Measurements from ENCODE around the gene TTLL11.

The TTLL11 gene

GRCh38 chr9:122127396-122127798, 34.3 kb upstream of the TTLL11 start:
- Histone ChIP-seq H3F3A (ENCODE audit: low read depth) (no peaks in the 10 kb centered on the region), H3K4me2 (ENCODE audit: low read depth, low read length, poor library complexity, severe bottlenecking) (no peak overlapping the region), H3K9ac (ENCODE audit: low read depth, low read length, poor library complexity, severe bottlenecking) (no peak overlapping the region), H3K79me2 (ENCODE audit: insufficient read depth, low read length) (no peaks in the 10 kb centered on the region), H3K4me1 (ENCODE audit: insufficient read depth, low read length, poor library complexity, severe bottlenecking) (peaks cover 7% of the 10 kb centered on the region), H4K20me1 (ENCODE audit: insufficient read depth, low read length, poor library complexity, severe bottlenecking) (no peaks in the 10 kb centered on the region), H3K4me3 (ENCODE audit: low read length, poor library complexity, severe bottlenecking) (no peak overlapping the region), H3K27me3 (ENCODE audit: insufficient read depth, low read length, poor library complexity, severe bottlenecking) (no peaks in the 10 kb centered on the region), H2AFZ (ENCODE audit: low read length) (no peak overlapping the region), H3K9me3 (ENCODE audit: insufficient read depth, low read depth, low read length) (no peaks in the 10 kb centered on the region), H3K36me3 (ENCODE audit: insufficient read depth, low read length) (no peaks in the 10 kb centered on the region), H3K9me2 (replicated peaks; ENCODE audit: low read depth, low read length) (no peaks in the 10 kb centered on the region)
- no peak for TF ChIP-seq EZH2phosphoT487 (IDR thresholded peaks at IDR 0.05; ENCODE audit: borderline replicate concordance)
- TF ChIP-seq, protein P1, sequence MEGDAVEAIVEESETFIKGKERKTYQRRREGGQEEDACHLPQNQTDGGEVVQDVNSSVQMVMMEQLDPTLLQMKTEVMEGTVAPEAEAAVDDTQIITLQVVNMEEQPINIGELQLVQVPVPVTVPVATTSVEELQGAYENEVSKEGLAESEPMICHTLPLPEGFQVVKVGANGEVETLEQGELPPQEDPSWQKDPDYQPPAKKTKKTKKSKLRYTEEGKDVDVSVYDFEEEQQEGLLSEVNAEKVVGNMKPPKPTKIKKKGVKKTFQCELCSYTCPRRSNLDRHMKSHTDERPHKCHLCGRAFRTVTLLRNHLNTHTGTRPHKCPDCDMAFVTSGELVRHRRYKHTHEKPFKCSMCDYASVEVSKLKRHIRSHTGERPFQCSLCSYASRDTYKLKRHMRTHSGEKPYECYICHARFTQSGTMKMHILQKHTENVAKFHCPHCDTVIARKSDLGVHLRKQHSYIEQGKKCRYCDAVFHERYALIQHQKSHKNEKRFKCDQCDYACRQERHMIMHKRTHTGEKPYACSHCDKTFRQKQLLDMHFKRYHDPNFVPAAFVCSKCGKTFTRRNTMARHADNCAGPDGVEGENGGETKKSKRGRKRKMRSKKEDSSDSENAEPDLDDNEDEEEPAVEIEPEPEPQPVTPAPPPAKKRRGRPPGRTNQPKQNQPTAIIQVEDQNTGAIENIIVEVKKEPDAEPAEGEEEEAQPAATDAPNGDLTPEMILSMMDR (conservative IDR thresholded peaks at IDR 0.05; ENCODE audit: low read length), result no peak; the same call in 1 of the 2 replicates

GRCh38 chr9:122126331-122127261, 33.5 kb upstream of the TTLL11 start:
- Histone ChIP-seq H3K27me3 (ENCODE audit: insufficient read depth, low read length, poor library complexity, severe bottlenecking) (no peaks in the 10 kb centered on the region), H3K4me2 (ENCODE audit: low read depth, low read length, poor library complexity, severe bottlenecking) (no peak overlapping the region), H3K4me3 (ENCODE audit: low read length, poor library complexity, severe bottlenecking) (no peak overlapping the region), H3K9ac (ENCODE audit: low read depth, low read length, poor library complexity, severe bottlenecking) (no peak overlapping the region), H3K9me2 (replicated peaks; ENCODE audit: low read depth, low read length) (no peaks in the 10 kb centered on the region), H3K36me3 (ENCODE audit: insufficient read depth, low read length) (no peaks in the 10 kb centered on the region), H3K4me1 (ENCODE audit: insufficient read depth, low read length, poor library complexity, severe bottlenecking) (peaks cover 7% of the 10 kb centered on the region), H2AFZ (ENCODE audit: low read length) (no peak overlapping the region), H3K9me3 (ENCODE audit: insufficient read depth, low read depth, low read length) (no peaks in the 10 kb centered on the region), H3K79me2 (ENCODE audit: insufficient read depth, low read length) (no peaks in the 10 kb centered on the region), H4K20me1 (ENCODE audit: insufficient read depth, low read length, poor library complexity, severe bottlenecking) (no peaks in the 10 kb centered on the region), H3F3A (ENCODE audit: low read depth) (no peaks in the 10 kb centered on the region)
- TF ChIP-seq EZH2phosphoT487 (IDR thresholded peaks at IDR 0.05; ENCODE audit: borderline replicate concordance), result no peak

DNA sequence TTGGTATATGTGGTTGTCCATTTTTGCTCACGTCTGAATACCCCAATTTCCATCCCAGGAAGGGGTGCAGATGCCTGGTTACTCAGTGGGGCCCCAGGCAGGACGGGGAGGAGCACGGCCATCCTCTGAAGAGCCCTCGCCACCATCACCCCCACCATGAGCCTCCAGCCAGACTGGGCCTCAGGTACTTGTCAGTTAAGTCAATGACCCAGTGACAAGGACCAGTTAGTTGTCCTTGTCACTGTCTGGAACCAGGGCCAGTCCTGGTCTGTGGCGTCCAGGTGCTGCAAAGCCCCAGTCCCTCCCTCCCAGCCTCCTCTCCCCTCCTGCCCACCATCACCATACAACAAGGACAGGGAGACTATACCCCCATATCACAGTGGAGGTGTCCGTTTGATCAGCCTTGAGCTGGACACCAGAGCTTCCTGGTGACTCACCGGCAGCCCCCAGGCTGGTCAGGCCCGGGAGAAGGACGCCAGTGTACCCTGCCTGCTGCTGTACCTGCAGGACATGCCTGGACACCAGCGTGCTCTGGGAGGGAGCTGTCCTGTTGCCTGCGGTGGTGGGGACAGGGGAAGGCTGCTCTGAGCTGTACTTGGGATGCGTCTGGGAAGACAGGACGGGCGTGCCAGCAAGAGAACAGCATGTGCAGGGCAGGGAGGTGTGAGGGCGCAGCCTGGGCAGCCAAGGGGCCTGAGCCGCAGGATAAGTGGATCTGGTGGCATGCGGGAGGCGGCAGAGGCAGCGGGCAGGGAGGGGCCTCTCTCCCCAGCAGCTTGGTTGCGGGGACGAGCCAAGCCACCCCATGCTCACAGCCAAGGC, 32.6 kb upstream of the TTLL11 start:
- Histone ChIP-seq H3K36me3 (ENCODE audit: insufficient read depth, low read length) (no peaks in the 10 kb centered on the region), H3K79me2 (ENCODE audit: insufficient read depth, low read length) (no peaks in the 10 kb centered on the region), H3K9me2 (replicated peaks; ENCODE audit: low read depth, low read length) (no peaks in the 10 kb centered on the region), H3K4me2 (ENCODE audit: low read depth, low read length, poor library complexity, severe bottlenecking) (no peak overlapping the region), H2AFZ (ENCODE audit: low read length) (peak overlapping the region; percentile 17; the same call in 1 of the 2 replicates), H3K4me1 (ENCODE audit: insufficient read depth, low read length, poor library complexity, severe bottlenecking) (peaks cover 7% of the 10 kb centered on the region), H3K4me3 (ENCODE audit: low read length, poor library complexity, severe bottlenecking) (no peak overlapping the region), H4K20me1 (ENCODE audit: insufficient read depth, low read length, poor library complexity, severe bottlenecking) (no peaks in the 10 kb centered on the region), H3K27me3 (ENCODE audit: insufficient read depth, low read length, poor library complexity, severe bottlenecking) (no peaks in the 10 kb centered on the region), H3K9ac (ENCODE audit: low read depth, low read length, poor library complexity, severe bottlenecking) (no peak overlapping the region), H3K9me3 (ENCODE audit: insufficient read depth, low read depth, low read length) (no peaks in the 10 kb centered on the region), H3F3A (ENCODE audit: low read depth) (no peaks in the 10 kb centered on the region)
- TF ChIP-seq EZH2phosphoT487 (IDR thresholded peaks at IDR 0.05; ENCODE audit: borderline replicate concordance), result no peak
- TF ChIP-seq, protein P1 (conservative IDR thresholded peaks at IDR 0.05; ENCODE audit: low read length), result no peak

Measured in Loucy (cell line).